NCI-H187 treated with DMSO at 0.1 percent for 48 hours (cell line): ENCODE results near the gene HACE1.
"Not testable (repeated sequence)": the region's sequence is repeated elsewhere in the genome, so short reads cannot be mapped to it uniquely, and the experiment has no call there.

Source experiments
- DNase-seq: peaks from one replicate; lab custom pipeline; 2025; lab: John Stamatoyannopoulos, UW

Gene HACE1

GRCh38 chr6:104829183-104829958 lies 30.3 kb downstream of the HACE1 start:
- DNase-seq: no peak

DNA sequence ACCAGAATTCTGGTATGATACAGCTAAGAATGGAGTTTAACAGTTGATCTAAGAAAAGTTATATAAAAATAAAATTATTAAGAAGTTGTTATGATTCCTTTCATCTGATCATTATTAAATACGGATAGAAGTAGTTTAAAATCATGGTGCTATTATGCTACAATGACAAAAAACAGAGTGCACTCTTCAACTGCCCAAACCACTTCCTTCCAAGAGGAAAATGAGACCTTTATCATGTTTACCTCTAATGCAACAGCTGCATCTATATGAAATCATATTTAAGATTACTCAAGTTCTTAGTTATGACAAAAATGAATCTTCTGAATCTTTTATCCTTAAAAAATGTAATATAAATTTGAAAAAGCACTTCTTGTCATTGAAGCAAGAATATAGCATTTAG lies 31.2 kb downstream of the HACE1 start:
- no peak for DNase-seq

DNA sequence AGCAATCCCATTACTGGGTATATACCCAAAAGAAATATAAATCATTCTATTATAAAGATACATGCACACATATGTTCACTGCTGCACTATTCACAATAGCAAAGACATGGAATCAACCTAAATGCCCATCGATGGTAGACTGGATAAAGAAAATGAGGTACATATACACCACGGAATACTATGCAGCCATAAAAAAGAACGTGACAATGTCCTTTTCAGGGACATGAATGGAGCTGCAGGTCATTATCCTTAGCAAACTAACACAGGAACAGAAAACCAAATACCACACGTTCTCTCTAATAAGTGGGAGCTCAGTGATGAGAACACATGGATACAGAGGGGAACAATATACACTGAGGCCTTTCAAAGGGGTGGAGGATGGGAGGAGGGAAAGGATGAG lies 38.9 kb downstream of the HACE1 start:
- not testable (repeated sequence) for DNase-seq

GRCh38 chr6:104816125-104816524 lies 43.6 kb downstream of the HACE1 start:
- DNase-seq: no peak

DNA sequence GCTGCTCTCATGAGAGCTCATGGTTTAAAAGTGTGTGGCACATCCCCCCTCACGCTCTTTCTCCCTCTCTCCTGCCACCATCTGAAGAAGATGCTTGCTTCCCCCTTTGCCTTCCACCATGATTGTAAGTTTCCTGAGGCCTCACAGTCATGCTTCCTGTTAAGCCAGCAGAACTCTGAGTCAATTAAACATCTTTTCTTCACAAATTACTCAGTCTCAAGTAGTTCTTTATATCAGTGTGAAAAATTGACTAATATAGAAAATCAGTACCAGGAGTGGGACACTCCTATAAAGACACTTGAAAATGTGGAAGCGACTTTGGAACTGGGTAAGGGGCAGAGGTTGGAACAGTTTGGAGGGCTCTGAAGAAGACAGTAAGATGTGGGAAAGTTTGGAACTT lies 45.0 kb downstream of the HACE1 start:
- no peak for DNase-seq

DNA sequence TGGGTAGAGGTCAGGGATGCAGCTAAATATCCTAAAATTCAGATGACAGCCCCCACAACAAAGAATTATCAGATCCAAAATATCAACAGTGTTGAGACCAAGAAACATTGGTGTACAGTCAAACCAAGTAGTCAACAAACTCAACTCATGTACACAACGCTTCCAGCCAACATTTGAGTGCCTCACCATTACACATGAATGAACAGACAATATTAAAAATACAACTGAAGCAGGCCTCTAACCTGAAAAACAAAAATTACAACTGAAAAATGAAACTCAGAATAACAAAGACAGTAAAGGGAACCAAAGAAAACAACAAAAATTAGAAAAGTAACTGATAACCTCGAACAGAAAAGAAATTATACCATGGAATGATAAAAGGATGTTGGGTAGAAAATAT lies 46.2 kb downstream of the HACE1 start:
- DNase-seq: no peak

DNA sequence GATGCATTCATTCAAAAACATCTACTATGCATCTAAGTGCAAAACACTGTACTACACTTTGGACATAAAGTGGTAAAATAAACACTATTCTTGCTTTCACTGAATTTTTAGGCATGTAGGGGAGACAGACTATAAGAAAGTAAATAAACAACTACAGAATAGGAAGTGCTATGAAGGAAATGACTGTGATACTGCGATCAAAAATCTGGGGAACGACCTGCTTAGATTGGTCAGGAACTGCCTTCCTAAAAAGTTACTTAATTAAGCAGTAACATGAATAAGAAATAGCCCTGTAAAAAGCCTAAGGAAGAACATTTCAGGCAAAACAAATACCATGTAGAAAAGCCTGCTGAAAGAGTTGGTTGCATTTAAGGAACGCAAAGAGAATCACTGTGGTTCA lies 50.6 kb downstream of the HACE1 start:
- no peak for DNase-seq

DNA sequence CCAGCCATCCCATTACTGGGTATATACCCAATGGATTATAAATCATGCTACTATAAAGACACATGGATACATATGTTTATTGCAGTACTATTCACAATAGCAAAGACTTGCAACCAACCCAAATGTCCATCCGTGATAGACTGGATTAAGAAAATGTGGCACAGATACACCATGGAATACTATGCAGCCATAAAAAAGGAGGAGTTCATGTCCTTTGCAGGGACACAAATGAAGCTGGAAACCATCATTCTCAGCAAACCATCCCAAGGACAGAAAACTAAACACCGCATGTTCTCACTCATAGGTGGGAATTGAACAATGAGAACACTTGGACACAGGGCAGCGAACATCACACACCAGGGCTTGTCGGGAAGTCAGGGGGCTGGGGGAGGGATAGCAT lies 54.4 kb downstream of the HACE1 start:
- not testable (repeated sequence) for DNase-seq

- no peak for DNase-seq
These were observed 60.5 kb downstream of the HACE1 start for GRCh38 chr6:104799134-104799657.

GRCh38 chr6:104796031-104796785 lies 63.5 kb downstream of the HACE1 start:
- DNase-seq: no peak

DNA sequence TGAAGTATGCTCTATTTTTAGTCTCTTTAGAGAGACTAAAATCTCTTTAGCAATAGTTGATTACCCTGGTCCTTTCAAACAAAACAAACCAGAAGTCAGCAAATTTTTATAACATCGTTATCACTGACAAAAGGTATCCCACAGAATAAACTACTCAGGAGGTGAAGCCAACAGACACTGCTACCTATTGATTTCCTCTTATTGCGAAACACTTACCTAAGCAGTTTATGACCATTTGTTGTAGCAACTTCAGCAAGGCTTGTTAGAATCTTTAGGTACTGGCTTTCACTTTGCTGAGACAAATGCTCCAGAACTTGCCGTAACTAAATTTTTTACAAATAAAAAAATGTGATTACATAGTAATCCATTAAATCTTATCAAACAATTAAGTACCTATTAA lies 64.4 kb downstream of the HACE1 start:
- no peak for DNase-seq

DNA sequence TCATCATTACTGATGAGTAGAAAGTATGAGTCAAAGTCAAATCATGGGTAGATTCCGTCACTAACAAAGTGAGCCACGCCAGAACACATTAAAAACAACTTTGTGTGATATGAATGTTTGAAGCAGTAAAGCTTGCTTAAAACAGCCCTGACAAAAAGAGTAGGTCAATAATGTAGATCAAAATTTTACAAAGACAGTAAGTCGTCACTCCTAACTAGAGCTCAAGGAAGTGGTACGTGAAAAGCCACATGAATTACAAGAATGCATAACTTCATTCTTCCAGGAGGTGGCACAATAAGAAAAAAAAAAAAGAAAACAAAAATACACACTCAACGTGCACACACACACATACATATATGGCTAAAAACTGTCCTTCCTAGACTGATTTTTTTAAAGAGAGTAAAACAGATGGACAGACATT lies 69.9 kb downstream of the HACE1 start:
- DNase-seq: no peak

DNA sequence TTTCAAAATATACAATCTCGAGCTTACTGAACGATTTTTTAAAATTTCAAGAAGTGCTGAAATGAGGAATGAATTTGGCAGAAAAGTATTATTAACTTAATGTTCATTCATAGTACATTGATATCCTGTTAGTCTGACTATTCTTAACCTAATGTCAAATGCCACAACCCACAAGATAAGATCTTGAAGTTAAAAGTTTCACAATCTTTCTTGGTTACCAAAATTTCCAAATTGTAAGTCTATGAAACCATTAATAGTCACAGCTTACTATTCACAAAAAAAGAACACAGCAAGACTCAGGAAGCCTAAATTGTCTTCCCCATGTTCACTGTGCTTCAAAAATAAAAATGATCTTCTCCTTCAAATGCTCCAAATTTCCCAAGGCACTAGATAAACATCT lies 71.3 kb downstream of the HACE1 start:
- DNase-seq: no peak

DNA sequence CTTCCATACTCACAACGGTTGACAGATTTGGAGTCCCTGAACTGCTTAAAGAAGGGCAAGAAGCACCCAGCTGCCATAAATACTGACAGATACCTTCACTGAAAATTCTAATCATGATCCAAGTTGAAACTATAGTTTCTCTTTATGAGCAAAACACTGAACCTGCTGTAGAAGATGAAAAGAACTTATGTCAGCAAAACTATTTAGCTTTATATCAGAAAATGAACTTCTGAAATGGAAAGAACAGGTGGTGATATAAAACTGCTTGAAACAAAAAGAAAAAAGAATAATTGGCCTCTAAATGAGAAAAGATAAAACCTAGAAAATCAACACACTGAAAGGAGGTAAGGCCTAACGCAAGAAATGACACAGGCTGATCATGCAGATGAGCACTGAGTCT lies 72.4 kb downstream of the HACE1 start:
- no peak for DNase-seq

DNA sequence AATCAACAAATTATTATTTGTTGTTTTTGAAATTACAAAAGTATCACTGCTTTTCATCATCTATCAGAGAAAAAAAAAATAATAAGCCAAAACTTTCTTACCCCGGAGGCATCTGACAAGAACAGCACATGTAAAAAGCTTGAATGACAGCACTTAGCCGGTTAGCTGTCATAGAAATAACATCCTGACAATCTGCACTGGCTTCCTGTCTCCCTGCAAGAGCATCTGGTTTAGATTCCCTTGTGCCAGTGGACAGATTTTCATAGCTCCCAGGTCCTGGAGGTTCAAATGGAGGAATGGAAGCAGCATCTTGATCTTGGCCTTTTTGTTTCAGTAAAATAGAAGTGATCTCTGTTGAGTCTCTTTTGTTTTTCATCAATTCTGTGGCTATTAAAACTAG lies 74.8 kb downstream of the HACE1 start:
- DNase-seq: no peak

- DNase-seq: no peak
These were observed 88.4 kb downstream of the HACE1 start for GRCh38 chr6:104771258-104771832.

- no peak for DNase-seq
These were observed 90.8 kb downstream of the HACE1 start for GRCh38 chr6:104768906-104769305.

GRCh38 chr6:104766595-104766994 lies 93.1 kb downstream of the HACE1 start:
- DNase-seq: no peak

- no peak for DNase-seq
These were observed 104.8 kb downstream of the HACE1 start for GRCh38 chr6:104754788-104755409.

DNA sequence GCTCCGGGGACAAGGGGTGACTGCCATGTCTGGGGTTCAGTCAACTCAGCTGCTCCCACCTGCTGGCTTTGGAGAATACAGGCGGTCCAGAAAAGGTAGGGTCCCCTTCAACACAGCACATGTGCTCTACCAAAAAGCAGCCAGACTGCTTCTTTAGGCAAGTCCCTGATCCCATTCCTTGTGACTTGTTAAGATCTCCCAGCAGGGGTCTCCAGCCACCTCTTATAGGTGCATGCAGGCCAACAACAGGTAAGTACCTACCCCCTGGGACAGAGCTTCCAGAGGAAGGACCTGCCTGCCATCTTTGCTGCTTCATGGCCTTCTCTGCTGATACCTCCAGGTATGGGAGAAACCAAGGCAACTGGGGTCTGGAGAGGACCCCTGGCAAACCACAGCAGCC lies 106.5 kb downstream of the HACE1 start:
- DNase-seq: no peak

DNA sequence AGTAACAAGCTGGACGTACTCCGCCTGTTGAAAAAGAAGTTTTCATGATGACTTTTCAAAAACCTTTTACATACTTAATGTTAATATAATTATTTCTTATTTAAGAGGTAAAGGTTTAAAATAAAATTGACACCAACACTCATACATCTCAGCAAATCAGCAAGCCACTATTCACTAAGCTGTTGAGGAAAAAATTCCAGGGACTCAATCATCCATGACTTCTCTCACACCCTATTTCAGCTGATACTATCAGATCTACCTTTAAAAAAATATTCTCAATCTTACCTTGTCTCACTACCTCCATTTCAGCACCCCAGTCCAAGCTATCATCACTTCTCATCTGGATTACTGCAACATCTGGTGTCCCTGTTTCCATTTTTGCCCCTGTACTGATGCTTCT lies 109.3 kb downstream of the HACE1 start:
- DNase-seq: no peak

GRCh38 chr6:104739124-104739523 lies 120.6 kb downstream of the HACE1 start:
- not testable (repeated sequence) for DNase-seq
